Endothelial cell of umbilical vein (primary cell): ENCODE measurements around the gene FBN3. TPM values are rescaled to one million over a fixed set of nuclear protein-coding genes. Genes with fewer than 3 reads are reported as not detected.

Experiments used
- BruUV-seq: library from RNA; stranded (reverse); fragments of 400-500 nt; replicated peaks from 2 replicates; lab custom pipeline; 2021; lab: Mats Ljungman, UMichigan
- CTCF ChIA-PET: fragments of 300-600, 350-600 bp; sonication (Branson Sonifier 250); formaldehyde crosslinking; loops from one replicate; lab custom pipeline; 2021; ENCODE audit warnings: antibody characterized with exemption, inconsistent platforms; lab: Charles Lee
- POLR2A ChIA-PET: fragments of 300-600, 350-600 bp; sonication (Branson Sonifier 250); formaldehyde crosslinking; loops from one replicate; lab custom pipeline; 2021; ENCODE audit warnings: antibody characterized with exemption, inconsistent platforms; lab: Charles Lee
- DNase-seq: peaks from one replicate; pipeline ENCODE4 v3.0.0-alpha.2; 2011; ENCODE audit warnings: low read depth, low spot score
- FAIRE-seq: peaks from 2 replicates; lab custom pipeline; 2011; peaks lifted over from hg19 to GRCh38; lab: Jason Lieb, UNC
- H2AFZ ChIP-seq: 2 replicates; pipeline ENCODE4 v1.6.0; 2012; ENCODE audit warnings: low read depth, low read length, control low read depth, inconsistent platforms
- H3K27ac ChIP-seq: 2 replicates; pipeline ENCODE4 v1.5.1; 2011; ENCODE audit warnings: low read depth, mild to moderate bottlenecking, control low read depth, low read length, moderate library complexity; ENCODE audit not compliant: insufficient read depth
- H3K27me3 ChIP-seq, 2 experiments: 2 replicates each; pipeline versions ENCODE4 v1.6.0 to v1.6.1; 2011; ENCODE audit warnings: low read length in 2 of 2, mixed read lengths in 1 of 2; ENCODE audit not compliant: control insufficient read depth in 2 of 2, insufficient read depth in 2 of 2
- H3K36me3 ChIP-seq, 2 experiments: 2 replicates in 1 of 2; 3 replicates in 1 of 2; pipeline ENCODE4 v1.5.1; 2011; ENCODE audit warnings: low read length in 2 of 2, mild to moderate bottlenecking in 1 of 2, moderate library complexity in 1 of 2; ENCODE audit not compliant: control insufficient read depth in 2 of 2, insufficient read depth in 2 of 2; ENCODE audit errors: extremely low read depth in 1 of 2
- H3K4me1 ChIP-seq: 3 replicates; pipeline ENCODE4 v1.5.1; 2011; ENCODE audit warnings: mild to moderate bottlenecking, low read length; ENCODE audit not compliant: control insufficient read depth, insufficient read depth; ENCODE audit errors: extremely low read depth
- H3K4me2 ChIP-seq: 2 replicates; pipeline ENCODE4 v1.6.1; 2011; ENCODE audit warnings: low read length, control low read depth, mixed read lengths; ENCODE audit not compliant: insufficient read depth
- H3K4me3 ChIP-seq, 3 experiments: fragments of 200-600 bp in 1 of 3; sonication (generic), shearing (Covaris generic) in 1 of 3; replicated peaks in 1 of 3; 2 replicates each; pipeline ENCODE4 v1.5.1; 2011 to 2016; ENCODE audit warnings: control low read depth in 3 of 3, low read length in 3 of 3, mild to moderate bottlenecking in 2 of 3, inconsistent platforms in 1 of 3, low read depth in 1 of 3, moderate library complexity in 1 of 3; ENCODE audit not compliant: insufficient read depth in 1 of 3
- H3K79me2 ChIP-seq: 2 replicates; pipeline ENCODE4 v1.6.0; 2012; ENCODE audit warnings: low read length, inconsistent platforms; ENCODE audit not compliant: control insufficient read depth, insufficient read depth
- H3K9ac ChIP-seq: replicated peaks from 2 replicates; pipeline ENCODE3; 2011; ENCODE audit warnings: low read length, control low read depth; ENCODE audit not compliant: insufficient read depth; ENCODE audit errors: extremely low read depth
- H3K9me1 ChIP-seq: replicated peaks from 3 replicates; pipeline ENCODE4 v1.6.0; 2011; ENCODE audit warnings: mild to moderate bottlenecking, low read length; ENCODE audit not compliant: control insufficient read depth, insufficient read depth; ENCODE audit errors: extremely low read depth
- H3K9me3 ChIP-seq: replicated peaks from 2 replicates; pipeline ENCODE4 v1.5.1; 2012; ENCODE audit warnings: low read length, inconsistent platforms; ENCODE audit not compliant: control insufficient read depth, insufficient read depth
- H4K20me1 ChIP-seq: replicated peaks from 2 replicates; pipeline ENCODE3; 2011; ENCODE audit warnings: mild to moderate bottlenecking, low read length; ENCODE audit not compliant: control insufficient read depth, insufficient read depth; ENCODE audit errors: extremely low read depth
- EZH2 ChIP-seq: IDR thresholded peaks from 2 replicates; pipeline ENCODE4 v1.6.1; 2012; ENCODE audit warnings: borderline replicate concordance, low read depth, mild to moderate bottlenecking, moderate library complexity, low read length, inconsistent platforms; ENCODE audit not compliant: severe bottlenecking
- FOS ChIP-seq: IDR thresholded peaks from 2 replicates; pipeline ENCODE4 v1.6.1; 2011; ENCODE audit warnings: mild to moderate bottlenecking, low read length, moderate library complexity, borderline replicate concordance; ENCODE audit not compliant: insufficient read depth
- GATA2 ChIP-seq: IDR thresholded peaks from 2 replicates; pipeline ENCODE4 v1.7.0; 2011; ENCODE audit warnings: low read depth, mild to moderate bottlenecking, moderate library complexity, mixed read lengths, low read length; ENCODE audit not compliant: insufficient read length, insufficient read depth
- JUN ChIP-seq: IDR thresholded peaks from 2 replicates; pipeline ENCODE4 v1.6.1; 2011; ENCODE audit warnings: borderline replicate concordance, low read depth; ENCODE audit not compliant: insufficient read length, insufficient read depth
- MAX ChIP-seq: IDR thresholded peaks from 2 replicates; pipeline ENCODE4 v1.6.1; 2011; ENCODE audit not compliant: insufficient read depth, insufficient read length
- MYC ChIP-seq: IDR thresholded peaks from one replicate; pipeline ENCODE4 v1.6.1; 2011; ENCODE audit warnings: mild to moderate bottlenecking, low read depth, low read length
- POLR2A ChIP-seq: IDR thresholded peaks from 2 replicates; pipeline ENCODE4 v1.6.1; 2012; ENCODE audit warnings: low read depth, mild to moderate bottlenecking, control low read depth, low read length
- POLR2AphosphoS5 ChIP-seq: IDR thresholded peaks from 2 replicates; pipeline ENCODE4 v1.6.1; 2012; ENCODE audit warnings: low read depth, mild to moderate bottlenecking, control low read depth, low read length, moderate library complexity; ENCODE audit not compliant: insufficient read depth
- dilution Hi-C: fragments of 300-500 bp; cut with MboI; formaldehyde crosslinking; loops from one replicate; pipeline ENCODE4 v1.15.0; 2019; ENCODE audit warnings: low sequenced_read_pairs; ENCODE audit not compliant: extremely low pct_ligation_motif_present
- intact Hi-C: fragments of 100-400 bp; cut with micrococcal nuclease; formaldehyde crosslinking; loops from one replicate; pipeline ENCODE4 v1.10.0; 2022
- polyA plus RNA-seq, 4 experiments: library from polyadenylated mRNA; depleted of rRNA in 3 of 4; stranded (reverse) in 3 of 4; unstranded in 1 of 4; fragments of >200 nt; gene quantifications; 2 replicates each; pipeline versions ENCODE4 v1.2.1 to v1.2.3, GENCODE V29; 2011 to 2012; ENCODE audit warnings: missing spikeins in 1 of 4
- total RNA-seq: library from RNA; stranded (reverse); gene quantifications from 2 replicates; pipeline ENCODE4 v1.2.3, GENCODE V29; 2021
- TF ChIP-seq, protein P1 (sequence below), 2 donors: IDR thresholded peaks; 1 replicate in 1 of 2; 2 replicates in 1 of 2; pipeline ENCODE4 v1.5.1; 2011; ENCODE audit warnings: low read length in 2 of 2, mild to moderate bottlenecking in 2 of 2, moderate library complexity in 2 of 2, control low read depth in 1 of 2, inconsistent platforms in 1 of 2, low read depth in 1 of 2; ENCODE audit not compliant: insufficient read depth in 1 of 2; ENCODE audit errors: extremely low read depth in 1 of 2

Gene FBN3
- total and polyA plus RNA-seq, 2 donors (not counting 3 experiments of a cell fraction or from before 2014, with no cell fraction given) = not detected

- intact Hi-C loops = loop anchor here (2.0 kb wide), 1 partner anchor 13 kb away; no protein-coding TSS in a partner anchor
- Histone ChIP-seq H3K27me3 (no peaks in the 10 kb centered on the region), H4K20me1 (no peaks in the 10 kb centered on the region), H3K9me3 (no peaks in the 10 kb centered on the region), H3K9ac (no peak overlapping the region), H3K79me2 (no peaks in the 10 kb centered on the region), H2AFZ (no peak overlapping the region), H3K4me3 (no peak overlapping the region), H3K4me1 (no peaks in the 10 kb centered on the region), H3K27ac (no peak overlapping the region), H3K4me2 (no peak overlapping the region), H3K9me1 (no peaks in the 10 kb centered on the region), H3K36me3 (no peaks in the 10 kb centered on the region)
- no peak for TF ChIP-seq EZH2
- TF ChIP-seq GATA2 = no peak
- TF ChIP-seq JUN = no peak
- no peak for TF ChIP-seq FOS
- TF ChIP-seq, protein P1, sequence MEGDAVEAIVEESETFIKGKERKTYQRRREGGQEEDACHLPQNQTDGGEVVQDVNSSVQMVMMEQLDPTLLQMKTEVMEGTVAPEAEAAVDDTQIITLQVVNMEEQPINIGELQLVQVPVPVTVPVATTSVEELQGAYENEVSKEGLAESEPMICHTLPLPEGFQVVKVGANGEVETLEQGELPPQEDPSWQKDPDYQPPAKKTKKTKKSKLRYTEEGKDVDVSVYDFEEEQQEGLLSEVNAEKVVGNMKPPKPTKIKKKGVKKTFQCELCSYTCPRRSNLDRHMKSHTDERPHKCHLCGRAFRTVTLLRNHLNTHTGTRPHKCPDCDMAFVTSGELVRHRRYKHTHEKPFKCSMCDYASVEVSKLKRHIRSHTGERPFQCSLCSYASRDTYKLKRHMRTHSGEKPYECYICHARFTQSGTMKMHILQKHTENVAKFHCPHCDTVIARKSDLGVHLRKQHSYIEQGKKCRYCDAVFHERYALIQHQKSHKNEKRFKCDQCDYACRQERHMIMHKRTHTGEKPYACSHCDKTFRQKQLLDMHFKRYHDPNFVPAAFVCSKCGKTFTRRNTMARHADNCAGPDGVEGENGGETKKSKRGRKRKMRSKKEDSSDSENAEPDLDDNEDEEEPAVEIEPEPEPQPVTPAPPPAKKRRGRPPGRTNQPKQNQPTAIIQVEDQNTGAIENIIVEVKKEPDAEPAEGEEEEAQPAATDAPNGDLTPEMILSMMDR (IDR thresholded peaks at IDR 0.05; ENCODE audit: extremely low read depth in 1 of 2, insufficient read depth in 1 of 2, low read depth in 1 of 2, low read length in 2 of 2) = no peak
- TF ChIP-seq POLR2AphosphoS5 = no peak
- TF ChIP-seq POLR2A = no peak
- TF ChIP-seq MAX = no peak
- no peak for TF ChIP-seq MYC
- POLR2A ChIA-PET = no interaction called here
- BruUV-seq = no TSS peak
- CTCF ChIA-PET = no interaction called here
- DNase-seq (no peak), FAIRE-seq (no peak)
- dilution Hi-C loops = no loop called here
Measured at GRCh38 chr19:8138201-8138600, 11.2 kb downstream of the FBN3 start.
